Liver (tissue), 9 donors: ENCODE measurements around the gene ARHGEF26. TPM values are rescaled to one million over a fixed set of nuclear protein-coding genes. Genes with fewer than 3 reads are reported as not detected.

Source experiments
- DNase-seq: peaks from one replicate; pipeline ENCODE4 v3.0.0-alpha.2; 2017; ENCODE audit warnings: low spot score
- H3K27ac ChIP-seq, 2 donors: one replicate each; pipeline ENCODE4 v1.7.0; 2013; ENCODE audit warnings: inconsistent platforms in 2 of 2, low read length in 2 of 2, control low read depth in 1 of 2, low read depth in 1 of 2, mild to moderate bottlenecking in 1 of 2
- H3K27me3 ChIP-seq, 4 donors: one replicate each; pipeline versions ENCODE4 v1.6.1 to v1.7.0; 2013; ENCODE audit warnings: low read length in 3 of 4, inconsistent platforms in 1 of 4, mild to moderate bottlenecking in 1 of 4, moderate library complexity in 1 of 4; ENCODE audit not compliant: control insufficient read depth in 4 of 4, insufficient read depth in 4 of 4
- H3K36me3 ChIP-seq, 4 donors: one replicate each; pipeline versions ENCODE4 v1.6.1 to v1.7.0; 2013; ENCODE audit warnings: low read length in 3 of 4, mild to moderate bottlenecking in 3 of 4, low read depth in 1 of 4, moderate library complexity in 1 of 4; ENCODE audit not compliant: control insufficient read depth in 4 of 4, insufficient read depth in 3 of 4
- H3K4me1 ChIP-seq, 4 donors: one replicate each; pipeline versions ENCODE4 v1.6.1 to v1.7.0; 2013; ENCODE audit warnings: low read length in 3 of 4, mild to moderate bottlenecking in 3 of 4, moderate library complexity in 1 of 4; ENCODE audit not compliant: control insufficient read depth in 4 of 4, insufficient read depth in 4 of 4
- H3K4me3 ChIP-seq, 3 donors: one replicate each; pipeline versions ENCODE4 v1.6.1 to v1.7.0; 2013; ENCODE audit warnings: low read length in 3 of 3, control low read depth in 1 of 3, low read depth in 1 of 3, mild to moderate bottlenecking in 1 of 3
- H3K9ac ChIP-seq, 2 donors: one replicate each; pipeline ENCODE4 v1.7.0; 2013; ENCODE audit warnings: low read length in 2 of 2, mild to moderate bottlenecking in 2 of 2, moderate library complexity in 2 of 2, control low read depth in 1 of 2, low read depth in 1 of 2
- H3K9me3 ChIP-seq, 4 donors: one replicate each; pipeline versions ENCODE4 v1.6.1 to v1.7.0; 2013; ENCODE audit warnings: low read length in 3 of 4; ENCODE audit not compliant: control insufficient read depth in 4 of 4
- EGR1 ChIP-seq, 2 donors: IDR thresholded peaks; 2 replicates each; pipeline ENCODE4 v1.6.1; 2016 to 2018; ENCODE audit warnings: antibody characterized with exemption in 2 of 2, low read depth in 2 of 2
- GABPA ChIP-seq, 2 donors: IDR thresholded peaks in 1 of 2; conservative IDR thresholded peaks in 1 of 2; 2 replicates each; pipeline ENCODE4 v1.6.1; 2016; ENCODE audit warnings: antibody characterized with exemption in 2 of 2, mild to moderate bottlenecking in 1 of 2, moderate library complexity in 1 of 2
- HNF4A ChIP-seq, 2 donors: conservative IDR thresholded peaks; 2 replicates each; pipeline ENCODE4 v1.6.1; 2016; ENCODE audit warnings: antibody characterized with exemption in 2 of 2, mild to moderate bottlenecking in 2 of 2
- HNF4G ChIP-seq: IDR thresholded peaks from 2 replicates; pipeline ENCODE4 v1.6.1; 2016; ENCODE audit warnings: antibody characterized with exemption
- JUND ChIP-seq, 2 donors: IDR thresholded peaks; 2 replicates each; pipeline ENCODE4 v1.6.1; 2016; ENCODE audit warnings: antibody characterized with exemption in 2 of 2
- NR2F2 ChIP-seq: IDR thresholded peaks from 2 replicates; pipeline ENCODE4 v1.6.1; 2016; ENCODE audit warnings: antibody characterized with exemption
- RAD21 ChIP-seq, 2 donors: IDR thresholded peaks; 2 replicates each; pipeline ENCODE4 v1.6.1; 2016; ENCODE audit warnings: antibody characterized with exemption in 2 of 2, mild to moderate bottlenecking in 2 of 2
- RXRA ChIP-seq, 2 donors: IDR thresholded peaks; 2 replicates each; pipeline ENCODE4 v1.6.1; 2017 to 2018; ENCODE audit warnings: antibody characterized with exemption in 2 of 2, mild to moderate bottlenecking in 1 of 2
- TAF1 ChIP-seq: conservative IDR thresholded peaks from 2 replicates; pipeline ENCODE4 v1.6.1; 2016; ENCODE audit warnings: antibody characterized with exemption, mild to moderate bottlenecking
- YY1 ChIP-seq: IDR thresholded peaks from 2 replicates; pipeline ENCODE4 v1.6.1; 2016; ENCODE audit warnings: antibody characterized with exemption, mild to moderate bottlenecking
- WGBS: extraction: QIAGEN DNeasy Blood & Tissue Kit; methylation state at CpG from one replicate; pipeline ENCODE4 v1.1.7; 2013; 5-methylcytosine and 5-hydroxymethylcytosine counted together
- polyA plus RNA-seq, 2 donors: library from polyadenylated mRNA; stranded (reverse) in 1 of 2; unstranded in 1 of 2; fragments of 200-250 nt in 1 of 2; fragments of >200 nt in 1 of 2; fragmentation: Nextera tagmentation in 1 of 2; extraction: Ambion mirVana in 1 of 2; gene quantifications; one replicate each; pipeline versions ENCODE4 v1.2.1 to v1.2.3, GENCODE V29; 2013 to 2015
- total RNA-seq, 2 donors: library from RNA; depleted of rRNA; stranded (reverse); fragments of >200 nt; gene quantifications; one replicate each; pipeline ENCODE4 v1.2.3, GENCODE V29; 2014
- TF ChIP-seq, protein P1 (sequence below): fragments of 150-350 bp; IDR thresholded peaks from 2 replicates; pipeline ENCODE4 v1.5.1; 2017; ENCODE audit warnings: improper control_type of control experiment, low read depth, low read length; ENCODE audit not compliant: missing input control
- TF ChIP-seq, protein P2 (sequence below): IDR thresholded peaks from 2 replicates; pipeline ENCODE4 v1.6.1; 2016; ENCODE audit warnings: antibody characterized with exemption, mild to moderate bottlenecking
- TF ChIP-seq, protein P3 (sequence below): IDR thresholded peaks from 2 replicates; pipeline ENCODE4 v1.6.1; 2016; ENCODE audit warnings: antibody characterized with exemption
- TF ChIP-seq, protein P4 (sequence below): IDR thresholded peaks from 2 replicates; pipeline ENCODE4 v1.6.1; 2016; ENCODE audit warnings: antibody characterized with exemption
- donor health status: healthy.
- donor health status: healthy.
- donor health status: healthy.
- donor health status: healthy.
- donor health status: healthy.

Gene ARHGEF26
- total and polyA plus RNA-seq, 4 donors, result 1.4 to 27.9 (median 18.7) TPM

- H3K36me3 ChIP-seq, result peaks cover 6 to 60% (median 60%) of the 10 kb centered on the region in 4 donors
- no peak overlapping the region for H3K4me3 ChIP-seq
- H3K27me3 ChIP-seq, result no peaks in the 10 kb centered on the region
- H3K27ac ChIP-seq, result no peak overlapping the region
- H3K4me1 ChIP-seq, result peaks cover 0 to 4% (median 0%) of the 10 kb centered on the region in 4 donors
- TF ChIP-seq, protein P1, sequence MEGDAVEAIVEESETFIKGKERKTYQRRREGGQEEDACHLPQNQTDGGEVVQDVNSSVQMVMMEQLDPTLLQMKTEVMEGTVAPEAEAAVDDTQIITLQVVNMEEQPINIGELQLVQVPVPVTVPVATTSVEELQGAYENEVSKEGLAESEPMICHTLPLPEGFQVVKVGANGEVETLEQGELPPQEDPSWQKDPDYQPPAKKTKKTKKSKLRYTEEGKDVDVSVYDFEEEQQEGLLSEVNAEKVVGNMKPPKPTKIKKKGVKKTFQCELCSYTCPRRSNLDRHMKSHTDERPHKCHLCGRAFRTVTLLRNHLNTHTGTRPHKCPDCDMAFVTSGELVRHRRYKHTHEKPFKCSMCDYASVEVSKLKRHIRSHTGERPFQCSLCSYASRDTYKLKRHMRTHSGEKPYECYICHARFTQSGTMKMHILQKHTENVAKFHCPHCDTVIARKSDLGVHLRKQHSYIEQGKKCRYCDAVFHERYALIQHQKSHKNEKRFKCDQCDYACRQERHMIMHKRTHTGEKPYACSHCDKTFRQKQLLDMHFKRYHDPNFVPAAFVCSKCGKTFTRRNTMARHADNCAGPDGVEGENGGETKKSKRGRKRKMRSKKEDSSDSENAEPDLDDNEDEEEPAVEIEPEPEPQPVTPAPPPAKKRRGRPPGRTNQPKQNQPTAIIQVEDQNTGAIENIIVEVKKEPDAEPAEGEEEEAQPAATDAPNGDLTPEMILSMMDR, result no peak
- TF ChIP-seq GABPA (IDR thresholded peaks at IDR 0.05 in 1 of 2, conservative IDR thresholded peaks at IDR 0.05 in 1 of 2), result no peak
- TF ChIP-seq, protein P2, sequence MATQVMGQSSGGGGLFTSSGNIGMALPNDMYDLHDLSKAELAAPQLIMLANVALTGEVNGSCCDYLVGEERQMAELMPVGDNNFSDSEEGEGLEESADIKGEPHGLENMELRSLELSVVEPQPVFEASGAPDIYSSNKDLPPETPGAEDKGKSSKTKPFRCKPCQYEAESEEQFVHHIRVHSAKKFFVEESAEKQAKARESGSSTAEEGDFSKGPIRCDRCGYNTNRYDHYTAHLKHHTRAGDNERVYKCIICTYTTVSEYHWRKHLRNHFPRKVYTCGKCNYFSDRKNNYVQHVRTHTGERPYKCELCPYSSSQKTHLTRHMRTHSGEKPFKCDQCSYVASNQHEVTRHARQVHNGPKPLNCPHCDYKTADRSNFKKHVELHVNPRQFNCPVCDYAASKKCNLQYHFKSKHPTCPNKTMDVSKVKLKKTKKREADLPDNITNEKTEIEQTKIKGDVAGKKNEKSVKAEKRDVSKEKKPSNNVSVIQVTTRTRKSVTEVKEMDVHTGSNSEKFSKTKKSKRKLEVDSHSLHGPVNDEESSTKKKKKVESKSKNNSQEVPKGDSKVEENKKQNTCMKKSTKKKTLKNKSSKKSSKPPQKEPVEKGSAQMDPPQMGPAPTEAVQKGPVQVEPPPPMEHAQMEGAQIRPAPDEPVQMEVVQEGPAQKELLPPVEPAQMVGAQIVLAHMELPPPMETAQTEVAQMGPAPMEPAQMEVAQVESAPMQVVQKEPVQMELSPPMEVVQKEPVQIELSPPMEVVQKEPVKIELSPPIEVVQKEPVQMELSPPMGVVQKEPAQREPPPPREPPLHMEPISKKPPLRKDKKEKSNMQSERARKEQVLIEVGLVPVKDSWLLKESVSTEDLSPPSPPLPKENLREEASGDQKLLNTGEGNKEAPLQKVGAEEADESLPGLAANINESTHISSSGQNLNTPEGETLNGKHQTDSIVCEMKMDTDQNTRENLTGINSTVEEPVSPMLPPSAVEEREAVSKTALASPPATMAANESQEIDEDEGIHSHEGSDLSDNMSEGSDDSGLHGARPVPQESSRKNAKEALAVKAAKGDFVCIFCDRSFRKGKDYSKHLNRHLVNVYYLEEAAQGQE, result no peak
- TF ChIP-seq, protein P3, sequence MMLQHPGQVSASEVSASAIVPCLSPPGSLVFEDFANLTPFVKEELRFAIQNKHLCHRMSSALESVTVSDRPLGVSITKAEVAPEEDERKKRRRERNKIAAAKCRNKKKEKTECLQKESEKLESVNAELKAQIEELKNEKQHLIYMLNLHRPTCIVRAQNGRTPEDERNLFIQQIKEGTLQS, result no peak
- TF ChIP-seq NR2F2, result no peak
- TF ChIP-seq JUND (IDR thresholded peaks at IDR 0.05), result no peak
- TF ChIP-seq HNF4G, result no peak
- no peak for TF ChIP-seq TAF1
- TF ChIP-seq, protein P4, sequence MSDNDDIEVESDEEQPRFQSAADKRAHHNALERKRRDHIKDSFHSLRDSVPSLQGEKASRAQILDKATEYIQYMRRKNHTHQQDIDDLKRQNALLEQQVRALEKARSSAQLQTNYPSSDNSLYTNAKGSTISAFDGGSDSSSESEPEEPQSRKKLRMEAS, result no peak
- no peak for TF ChIP-seq HNF4A (conservative IDR thresholded peaks at IDR 0.05)
- no peak for TF ChIP-seq YY1
- H3K9ac ChIP-seq, result no peak overlapping the region
- WGBS, result 91% methylated on average over 2 of the region's 2 CpGs
- no peaks in the 10 kb centered on the region for H3K9me3 ChIP-seq
- no peak for DNase-seq
Measured at GRCh38 chr3:154285221-154285620, 164.0 kb downstream of the ARHGEF26 start.

DNA sequence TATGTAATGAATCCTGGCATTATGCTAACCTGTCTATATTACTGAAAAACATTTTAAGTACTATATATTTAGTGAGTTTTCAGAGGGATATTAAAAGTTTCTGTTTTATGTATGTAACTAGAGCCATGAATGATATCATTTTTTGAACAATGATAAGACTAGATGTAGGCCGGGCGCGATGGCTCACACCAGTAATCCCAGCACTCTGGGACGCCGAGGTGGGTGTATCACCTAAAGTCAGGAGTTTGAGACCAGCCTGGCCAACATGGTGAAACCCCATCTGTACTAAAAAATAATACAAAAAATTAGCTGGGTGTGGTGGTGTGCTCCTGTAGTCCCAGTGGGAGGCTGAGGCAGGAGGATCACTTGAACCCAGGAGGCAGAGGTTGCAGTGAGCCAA lies 169.0 kb downstream of the ARHGEF26 start:
- TF ChIP-seq RAD21 (IDR thresholded peaks at IDR 0.05) (no peak), JUND (IDR thresholded peaks at IDR 0.05) (no peak), TAF1 (no peak), NR2F2 (no peak), HNF4A (conservative IDR thresholded peaks at IDR 0.05) (no peak), GABPA (IDR thresholded peaks at IDR 0.05 in 1 of 2, conservative IDR thresholded peaks at IDR 0.05 in 1 of 2) (no peak), RXRA (IDR thresholded peaks at IDR 0.05) (no peak), EGR1 (IDR thresholded peaks at IDR 0.05; ENCODE audit: low read depth in 2 of 2) (no peak), HNF4G (no peak)
- TF ChIP-seq, protein P4, result no peak
- Histone ChIP-seq H3K27me3 (no peaks in the 10 kb centered on the region), H3K4me3 (no peak overlapping the region), H3K36me3 (peaks cover 3 to 62% (median 44%) of the 10 kb centered on the region in 4 donors), H3K9ac (no peak overlapping the region), H3K27ac (no peak overlapping the region), H3K4me1 (peaks cover 0 to 2% (median 0%) of the 10 kb centered on the region in 4 donors), H3K9me3 (no peaks in the 10 kb centered on the region)
- 98% methylated on average over 5 of the region's 5 CpGs for WGBS
- DNase-seq, result no peak
